Measurements from ENCODE around the gene DLG2.

Gene DLG2

GRCh38 chr11:84247926-84248325, 1379.2 kb downstream of the DLG2 start:
- no peaks in the 10 kb centered on the region for H3K79me2 ChIP-seq (ENCODE audit: control insufficient read depth, low read length)
- no peaks in the 10 kb centered on the region for H3K9me2 ChIP-seq (replicated peaks; ENCODE audit: control insufficient read depth, low read length)
- no peaks in the 10 kb centered on the region for H4K20me1 ChIP-seq (ENCODE audit: control insufficient read depth, insufficient read depth, low read depth, low read length)
- no peak overlapping the region for H3K4me2 ChIP-seq (ENCODE audit: low read length)
- no peak overlapping the region for H3K27ac ChIP-seq (ENCODE audit: low read depth, low read length)
- H3K27me3 ChIP-seq (ENCODE audit: control insufficient read depth, low read length): no peaks in the 10 kb centered on the region
- TF ChIP-seq CTCF (IDR thresholded peaks at IDR 0.05; ENCODE audit: low read depth, low read length, poor library complexity, severe bottlenecking) (no peak), EZH2phosphoT487 (IDR thresholded peaks at IDR 0.05; ENCODE audit: borderline replicate concordance, low read length) (no peak)
- H3K4me3 ChIP-seq (ENCODE audit: low read length): no peak overlapping the region
- no peaks in the 10 kb centered on the region for H3K9me3 ChIP-seq (ENCODE audit: control insufficient read depth, insufficient read depth, low read length)
- H3F3A ChIP-seq (ENCODE audit: control insufficient read depth, insufficient read depth): no peaks in the 10 kb centered on the region
- H3K36me3 ChIP-seq (ENCODE audit: control insufficient read depth, low read length): no peaks in the 10 kb centered on the region
- peaks cover 6% of the 10 kb centered on the region for H3K4me1 ChIP-seq (ENCODE audit: control insufficient read depth, low read length)

- Histone ChIP-seq H3K36me3 (ENCODE audit: control insufficient read depth, low read length) (no peaks in the 10 kb centered on the region), H3K4me1 (ENCODE audit: control insufficient read depth, low read length) (peaks cover 6% of the 10 kb centered on the region), H3K27me3 (ENCODE audit: control insufficient read depth, low read length) (0 out of 2 replicates have a peak, but pooled peaks cover under 1% of the 10 kb centered on the region), H4K20me1 (ENCODE audit: control insufficient read depth, insufficient read depth, low read depth, low read length) (no peaks in the 10 kb centered on the region), H3K9me3 (ENCODE audit: control insufficient read depth, insufficient read depth, low read length) (no peaks in the 10 kb centered on the region), H3K4me3 (ENCODE audit: low read length) (no peak overlapping the region), H3K4me2 (ENCODE audit: low read length) (no peak overlapping the region), H3K27ac (ENCODE audit: low read depth, low read length) (no peak overlapping the region), H3F3A (ENCODE audit: control insufficient read depth, insufficient read depth) (no peaks in the 10 kb centered on the region), H3K79me2 (ENCODE audit: control insufficient read depth, low read length) (no peaks in the 10 kb centered on the region), H3K9me2 (replicated peaks; ENCODE audit: control insufficient read depth, low read length) (no peaks in the 10 kb centered on the region)
- no peak for TF ChIP-seq CTCF (IDR thresholded peaks at IDR 0.05; ENCODE audit: low read depth, low read length, poor library complexity, severe bottlenecking)
- TF ChIP-seq EZH2phosphoT487 (IDR thresholded peaks at IDR 0.05; ENCODE audit: borderline replicate concordance, low read length): no peak
Measured at GRCh38 chr11:84247129-84247528, 1380.0 kb downstream of the DLG2 start.

GRCh38 chr11:84243629-84244263, 1383.4 kb downstream of the DLG2 start:
- Histone ChIP-seq H3F3A (ENCODE audit: control insufficient read depth, insufficient read depth) (no peaks in the 10 kb centered on the region), H3K9me3 (ENCODE audit: control insufficient read depth, insufficient read depth, low read length) (no peaks in the 10 kb centered on the region), H3K36me3 (ENCODE audit: control insufficient read depth, low read length) (no peaks in the 10 kb centered on the region), H3K27me3 (ENCODE audit: control insufficient read depth, low read length) (0 out of 2 replicates have a peak, but pooled peaks cover 4% of the 10 kb centered on the region), H3K4me2 (ENCODE audit: low read length) (no peak overlapping the region), H3K4me1 (ENCODE audit: control insufficient read depth, low read length) (peaks cover 6% of the 10 kb centered on the region), H3K4me3 (ENCODE audit: low read length) (no peak overlapping the region), H3K79me2 (ENCODE audit: control insufficient read depth, low read length) (no peaks in the 10 kb centered on the region), H3K9me2 (replicated peaks; ENCODE audit: control insufficient read depth, low read length) (no peaks in the 10 kb centered on the region), H3K27ac (ENCODE audit: low read depth, low read length) (no peak overlapping the region), H4K20me1 (ENCODE audit: control insufficient read depth, insufficient read depth, low read depth, low read length) (no peaks in the 10 kb centered on the region)
- TF ChIP-seq EZH2phosphoT487 (IDR thresholded peaks at IDR 0.05; ENCODE audit: borderline replicate concordance, low read length) (no peak), CTCF (IDR thresholded peaks at IDR 0.05; ENCODE audit: low read depth, low read length, poor library complexity, severe bottlenecking) (no peak)

Data from DOHH2 (cell line).